ENCODE results near the gene TRPC4AP. TPM values are rescaled to one million over a fixed set of nuclear protein-coding genes. Genes with fewer than 3 reads are reported as not detected.

TRPC4AP gene
- total RNA-seq, 4 donors from 2014 or later, result 58.4 to 67.4 (median 63.5) TPM

DNA sequence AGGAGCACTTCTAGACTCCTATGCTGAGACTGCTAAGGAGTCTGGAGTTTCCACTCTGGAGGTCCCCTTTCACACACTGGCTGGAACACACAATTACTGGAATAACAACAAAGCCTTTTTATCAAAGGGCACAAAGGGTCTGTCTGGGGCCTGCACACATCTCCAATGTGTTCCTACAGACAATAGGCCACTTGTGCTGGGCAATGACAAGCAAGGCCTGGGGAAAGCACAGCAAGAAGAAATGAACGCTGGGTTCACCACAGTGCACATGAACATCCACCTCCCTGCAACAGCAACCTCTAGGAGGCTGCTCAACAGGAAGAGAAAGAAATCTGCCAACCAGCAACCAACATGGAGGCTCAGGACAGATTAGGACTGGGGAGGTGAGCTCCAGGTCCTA is 43.9 kb downstream of the TRPC4AP start:
- intact Hi-C loops (cut with DNase I; ENCODE audit: low total_unique reads) (no loop called here), in situ Hi-C loops (cut with MboI; ENCODE audit: low sequenced_read_pairs in 4 of 4) (no loop called here)
- H3K36me3 ChIP-seq, result peaks cover 0 to 65% of the 10 kb centered on the region in 2 donors

DNA sequence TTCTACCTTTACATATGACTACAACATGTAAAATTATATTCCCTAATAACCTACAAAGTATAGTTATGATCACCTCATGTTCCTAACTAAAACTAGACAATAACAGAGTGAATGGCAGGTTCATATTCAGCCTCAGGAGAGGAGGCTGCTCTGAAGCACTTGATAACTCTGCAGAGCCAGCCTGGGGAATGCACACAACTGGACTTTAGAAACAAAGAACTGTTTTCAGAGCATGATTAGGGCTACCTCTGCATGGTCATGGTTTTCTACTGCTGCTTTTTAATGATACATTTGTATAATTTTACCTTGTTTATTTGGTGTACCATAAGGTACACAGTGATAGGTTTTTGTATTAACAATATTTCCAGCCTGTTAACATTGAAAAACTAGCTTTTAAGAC is 50.3 kb downstream of the TRPC4AP start:
- Histone ChIP-seq H3K4me3 (no peak overlapping the region), H3K36me3 (peaks cover 0 to 64% of the 10 kb centered on the region in 2 donors), H3K27me3 (no peaks in the 10 kb centered on the region), H3K9me3 (no peaks in the 10 kb centered on the region), H3K4me1 (no peaks in the 10 kb centered on the region), H3K27ac (no peak overlapping the region)
- intact Hi-C loops (cut with DNase I; ENCODE audit: low total_unique reads) (no loop called here), in situ Hi-C loops (cut with MboI; ENCODE audit: low sequenced_read_pairs in 4 of 4) (no loop called here)
- DNase-seq (no peak), ATAC-seq (no peak)
- TF ChIP-seq, protein P1, sequence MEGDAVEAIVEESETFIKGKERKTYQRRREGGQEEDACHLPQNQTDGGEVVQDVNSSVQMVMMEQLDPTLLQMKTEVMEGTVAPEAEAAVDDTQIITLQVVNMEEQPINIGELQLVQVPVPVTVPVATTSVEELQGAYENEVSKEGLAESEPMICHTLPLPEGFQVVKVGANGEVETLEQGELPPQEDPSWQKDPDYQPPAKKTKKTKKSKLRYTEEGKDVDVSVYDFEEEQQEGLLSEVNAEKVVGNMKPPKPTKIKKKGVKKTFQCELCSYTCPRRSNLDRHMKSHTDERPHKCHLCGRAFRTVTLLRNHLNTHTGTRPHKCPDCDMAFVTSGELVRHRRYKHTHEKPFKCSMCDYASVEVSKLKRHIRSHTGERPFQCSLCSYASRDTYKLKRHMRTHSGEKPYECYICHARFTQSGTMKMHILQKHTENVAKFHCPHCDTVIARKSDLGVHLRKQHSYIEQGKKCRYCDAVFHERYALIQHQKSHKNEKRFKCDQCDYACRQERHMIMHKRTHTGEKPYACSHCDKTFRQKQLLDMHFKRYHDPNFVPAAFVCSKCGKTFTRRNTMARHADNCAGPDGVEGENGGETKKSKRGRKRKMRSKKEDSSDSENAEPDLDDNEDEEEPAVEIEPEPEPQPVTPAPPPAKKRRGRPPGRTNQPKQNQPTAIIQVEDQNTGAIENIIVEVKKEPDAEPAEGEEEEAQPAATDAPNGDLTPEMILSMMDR (IDR thresholded peaks at IDR 0.05 in 4 of 5, conservative IDR thresholded peaks at IDR 0.05 in 1 of 5), result no peak
- no peak for TF ChIP-seq POLR2A (IDR thresholded peaks at IDR 0.05)

More for the DNA sequence above, 43.9 kb downstream of the TRPC4AP start:
- TF ChIP-seq POLR2A (IDR thresholded peaks at IDR 0.05), result no peak
- TF ChIP-seq, protein P1 (IDR thresholded peaks at IDR 0.05 in 4 of 5, conservative IDR thresholded peaks at IDR 0.05 in 1 of 5), result no peak
- Histone ChIP-seq H3K4me1 (no peaks in the 10 kb centered on the region), H3K4me3 (no peak overlapping the region), H3K27me3 (no peaks in the 10 kb centered on the region), H3K9me3 (no peaks in the 10 kb centered on the region), H3K27ac (no peak overlapping the region)
- no peak for ATAC-seq
- no peak for DNase-seq

DNA sequence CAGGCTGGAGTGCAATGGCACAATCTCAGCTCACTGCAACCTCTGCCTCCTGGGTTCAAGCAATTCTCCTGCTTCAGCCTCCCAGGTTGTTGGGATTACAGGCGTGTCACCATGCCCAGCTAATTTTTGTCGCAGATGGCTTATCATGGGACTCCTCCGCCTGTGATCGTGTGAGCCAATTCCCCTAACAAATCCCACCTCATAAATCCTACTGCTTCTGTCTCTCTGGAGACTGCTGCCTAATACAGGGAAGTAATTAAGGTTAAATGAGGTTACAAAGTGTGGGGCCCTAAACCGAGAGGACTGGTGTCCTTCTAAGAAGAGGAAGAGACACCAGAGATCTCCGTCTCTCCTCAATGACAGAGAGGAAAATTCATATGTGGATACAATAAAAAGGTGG is 52.0 kb downstream of the TRPC4AP start:
- in situ Hi-C loops (cut with MboI; ENCODE audit: low sequenced_read_pairs in 4 of 4) (no loop called here), intact Hi-C loops (cut with DNase I; ENCODE audit: low total_unique reads) (no loop called here)
- Histone ChIP-seq H3K36me3 (peaks cover 0 to 49% of the 10 kb centered on the region in 2 donors), H3K27me3 (no peaks in the 10 kb centered on the region), H3K27ac (no peak overlapping the region), H3K4me3 (no peak overlapping the region), H3K9me3 (no peaks in the 10 kb centered on the region), H3K4me1 (no peaks in the 10 kb centered on the region)
- DNase-seq (no peak), ATAC-seq (no peak)
- TF ChIP-seq, protein P1 (IDR thresholded peaks at IDR 0.05 in 4 of 5, conservative IDR thresholded peaks at IDR 0.05 in 1 of 5), result no peak
- TF ChIP-seq POLR2A (IDR thresholded peaks at IDR 0.05), result no peak

DNA sequence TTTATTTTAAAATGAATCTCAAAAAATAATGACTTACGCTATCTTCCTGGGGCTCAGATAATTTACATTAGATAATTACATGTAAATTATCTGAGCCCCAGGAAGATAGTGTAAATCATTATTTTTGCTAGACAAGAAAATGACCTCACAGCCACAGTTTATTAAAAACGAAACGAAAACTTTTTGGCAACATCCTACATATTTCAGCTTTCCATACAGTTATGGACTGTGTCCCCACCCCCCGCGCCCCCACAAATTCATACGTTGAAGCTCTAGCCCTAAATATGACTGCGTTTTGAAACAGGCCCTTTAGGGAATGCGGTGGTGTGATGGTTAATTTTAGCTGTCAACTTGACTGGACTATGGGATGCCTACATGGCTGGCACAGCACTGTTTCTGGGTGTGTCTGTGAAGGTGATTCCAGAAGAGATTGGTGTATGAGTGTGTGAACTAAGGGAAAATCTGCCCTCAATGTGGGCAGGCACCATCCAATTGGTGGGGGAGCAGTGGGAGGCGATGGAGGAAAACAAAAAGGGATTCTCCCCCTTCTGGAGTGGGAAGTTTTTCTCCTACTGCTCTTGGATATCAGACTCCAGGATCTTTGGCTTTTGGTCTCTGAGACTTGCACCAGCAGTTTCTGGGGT is 52.6 kb downstream of the TRPC4AP start:
- intact Hi-C loops (cut with DNase I; ENCODE audit: low total_unique reads), result no loop called here
- in situ Hi-C loops (cut with MboI; ENCODE audit: low sequenced_read_pairs in 4 of 4), result no loop called here
- ATAC-seq, result no peak

More for the DNA sequence above, 52.6 kb downstream of the TRPC4AP start:
- no peak overlapping the region for H3K27ac ChIP-seq
- H3K36me3 ChIP-seq, result peaks cover 0 to 51% of the 10 kb centered on the region in 2 donors
- no peaks in the 10 kb centered on the region for H3K27me3 ChIP-seq
- H3K4me1 ChIP-seq, result no peaks in the 10 kb centered on the region
- no peak for TF ChIP-seq POLR2A (IDR thresholded peaks at IDR 0.05)
- TF ChIP-seq, protein P1 (IDR thresholded peaks at IDR 0.05 in 4 of 5, conservative IDR thresholded peaks at IDR 0.05 in 1 of 5), result no peak
- H3K4me3 ChIP-seq, result no peak overlapping the region
- H3K9me3 ChIP-seq, result no peaks in the 10 kb centered on the region
- no peak for DNase-seq

All from gastrocnemius medialis (tissue), 4 donors.